GM21515 (cell line): ENCODE results near the gene PLEKHA5.

Experiments
- ATAC-seq: cut with Tn5 transposase; IDR thresholded peaks from one replicate; pipeline ENCODE4 v1.9.1; 2021; ENCODE audit not compliant: unreplicated experiment

PLEKHA5 gene

GRCh38 chr12:19200261-19200660, 70.7 kb downstream of the PLEKHA5 start:
- no peak for ATAC-seq

- no peak for ATAC-seq
Measured at GRCh38 chr12:19201661-19202060, 72.1 kb downstream of the PLEKHA5 start.

GRCh38 chr12:19203013-19203412, 73.5 kb downstream of the PLEKHA5 start:
- ATAC-seq: no peak

GRCh38 chr12:19203539-19204506, 74.3 kb downstream of the PLEKHA5 start:
- ATAC-seq: no peak

GRCh38 chr12:19205120-19205519, 75.6 kb downstream of the PLEKHA5 start:
- no peak for ATAC-seq

GRCh38 chr12:19206493-19207077, 77.1 kb downstream of the PLEKHA5 start:
- ATAC-seq: no peak

- no peak for ATAC-seq
Measured at GRCh38 chr12:19208456-19208855, 78.9 kb downstream of the PLEKHA5 start.

- no peak for ATAC-seq
Measured at GRCh38 chr12:19209661-19210060, 80.1 kb downstream of the PLEKHA5 start.

- no peak for ATAC-seq
Measured at GRCh38 chr12:19211802-19212201, 82.3 kb downstream of the PLEKHA5 start.

GRCh38 chr12:19212245-19212644, 82.7 kb downstream of the PLEKHA5 start:
- ATAC-seq: no peak

- no peak for ATAC-seq
Measured at GRCh38 chr12:19214020-19214419, 84.5 kb downstream of the PLEKHA5 start.

GRCh38 chr12:19215115-19215514, 85.6 kb downstream of the PLEKHA5 start:
- no peak for ATAC-seq

GRCh38 chr12:19217446-19217845, 87.9 kb downstream of the PLEKHA5 start:
- ATAC-seq: no peak

- ATAC-seq: no peak
Measured at GRCh38 chr12:19220205-19220604, 90.7 kb downstream of the PLEKHA5 start.

GRCh38 chr12:19220852-19221466, 91.4 kb downstream of the PLEKHA5 start:
- no peak for ATAC-seq

GRCh38 chr12:19222558-19222957, 93.0 kb downstream of the PLEKHA5 start:
- ATAC-seq: no peak

GRCh38 chr12:19223018-19223417, 93.5 kb downstream of the PLEKHA5 start:
- ATAC-seq: no peak

GRCh38 chr12:19223695-19224094, 94.2 kb downstream of the PLEKHA5 start:
- ATAC-seq: no peak

GRCh38 chr12:19224746-19225145, 95.2 kb downstream of the PLEKHA5 start:
- ATAC-seq: no peak

GRCh38 chr12:19227190-19227879, 97.8 kb downstream of the PLEKHA5 start:
- ATAC-seq: no peak

GRCh38 chr12:19227880-19228210, 98.3 kb downstream of the PLEKHA5 start:
- no peak for ATAC-seq
